HG03457 (cell line): ENCODE results near the gene AHCTF1.
"Not testable (repeated sequence)": the region's sequence is repeated elsewhere in the genome, so short reads cannot be mapped to it uniquely, and the experiment has no call there.

Experiments
- ATAC-seq: cut with Tn5 transposase; IDR thresholded peaks from one replicate; pipeline ENCODE4 v1.9.1; 2021; ENCODE audit warnings: moderate number of reproducible peaks; ENCODE audit not compliant: unreplicated experiment

Gene AHCTF1

GRCh38 chr1:246923900-246924299 is 7.8 kb downstream of the AHCTF1 start:
- ATAC-seq: no peak

GRCh38 chr1:246923482-246923881 is 8.3 kb downstream of the AHCTF1 start:
- no peak for ATAC-seq

GRCh38 chr1:246921481-246921880 is 10.3 kb downstream of the AHCTF1 start:
- no peak for ATAC-seq

GRCh38 chr1:246919902-246920301 is 11.8 kb downstream of the AHCTF1 start:
- ATAC-seq: no peak

- ATAC-seq: not testable (repeated sequence)
Observed at GRCh38 chr1:246916026-246916923, 15.5 kb downstream of the AHCTF1 start.

- no peak for ATAC-seq
Observed at GRCh38 chr1:246907472-246907871, 24.3 kb downstream of the AHCTF1 start.

GRCh38 chr1:246906833-246907232 is 24.9 kb downstream of the AHCTF1 start:
- no peak for ATAC-seq

- no peak for ATAC-seq
Observed at GRCh38 chr1:246901874-246902273, 29.9 kb downstream of the AHCTF1 start.

GRCh38 chr1:246897302-246897701 is 34.4 kb downstream of the AHCTF1 start:
- ATAC-seq: no peak

- ATAC-seq: no peak
Observed at GRCh38 chr1:246893191-246893939, 38.4 kb downstream of the AHCTF1 start.

- no peak for ATAC-seq
Observed at GRCh38 chr1:246891105-246891504, 40.6 kb downstream of the AHCTF1 start.

GRCh38 chr1:246888522-246888921 is 43.2 kb downstream of the AHCTF1 start:
- no peak for ATAC-seq

- not testable (repeated sequence) for ATAC-seq
Observed at GRCh38 chr1:246885389-246885788, 46.4 kb downstream of the AHCTF1 start.

GRCh38 chr1:246878551-246878950 is 53.2 kb downstream of the AHCTF1 start:
- no peak for ATAC-seq

GRCh38 chr1:246876431-246876830 is 55.3 kb downstream of the AHCTF1 start:
- ATAC-seq: no peak

- ATAC-seq: peak; percentile 66
Observed at GRCh38 chr1:246875041-246876026, 56.4 kb downstream of the AHCTF1 start.

GRCh38 chr1:246865921-246866320 is 65.8 kb downstream of the AHCTF1 start:
- no peak for ATAC-seq

- ATAC-seq: not testable (repeated sequence)
Observed at GRCh38 chr1:246863791-246864190, 68.0 kb downstream of the AHCTF1 start.

GRCh38 chr1:246860401-246860800 is 71.3 kb downstream of the AHCTF1 start:
- ATAC-seq: no peak

- no peak for ATAC-seq
Observed at GRCh38 chr1:246856371-246856770, 75.4 kb downstream of the AHCTF1 start.

GRCh38 chr1:246850640-246851039 is 81.1 kb downstream of the AHCTF1 start:
- ATAC-seq: not testable (repeated sequence)
